ENCODE data around the gene KCNH1. TPM values are rescaled to one million over a fixed set of nuclear protein-coding genes. Genes with fewer than 3 reads are reported as not detected.

Gene KCNH1
- total RNA-seq, 1 donor from 2014 or later: not detected

DNA sequence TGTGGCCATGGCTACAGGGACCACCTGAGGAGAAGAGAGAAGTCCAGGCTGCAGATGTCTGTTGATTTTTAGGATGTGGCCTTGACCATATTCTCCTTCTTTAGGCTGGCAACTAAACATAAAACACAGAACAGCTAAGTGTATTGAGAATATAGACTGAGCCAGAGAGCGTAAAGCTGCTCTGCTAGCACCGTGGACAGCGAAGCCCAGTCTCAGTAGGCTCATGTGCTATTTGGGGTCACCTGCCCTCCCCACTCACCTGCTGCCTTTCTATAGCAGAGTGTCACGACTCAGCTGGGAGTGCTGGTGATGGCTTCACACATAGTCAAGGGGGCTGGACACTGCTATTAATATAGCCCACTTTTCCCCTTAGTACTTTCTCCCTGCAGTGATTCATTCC is 278.5 kb downstream of the KCNH1 start:
- Histone ChIP-seq H3K4me1 (no peaks in the 10 kb centered on the region), H3K27me3 (ENCODE audit: low read depth) (no peaks in the 10 kb centered on the region), H3K9me3 (replicated peaks) (no peaks in the 10 kb centered on the region), H3K27ac (replicated peaks) (no peak overlapping the region), H3K4me3 (no peak overlapping the region), H3K36me3 (no peaks in the 10 kb centered on the region)
- intact Hi-C loops (cut with micrococcal nuclease): no loop called here
- TF ChIP-seq, protein P1, sequence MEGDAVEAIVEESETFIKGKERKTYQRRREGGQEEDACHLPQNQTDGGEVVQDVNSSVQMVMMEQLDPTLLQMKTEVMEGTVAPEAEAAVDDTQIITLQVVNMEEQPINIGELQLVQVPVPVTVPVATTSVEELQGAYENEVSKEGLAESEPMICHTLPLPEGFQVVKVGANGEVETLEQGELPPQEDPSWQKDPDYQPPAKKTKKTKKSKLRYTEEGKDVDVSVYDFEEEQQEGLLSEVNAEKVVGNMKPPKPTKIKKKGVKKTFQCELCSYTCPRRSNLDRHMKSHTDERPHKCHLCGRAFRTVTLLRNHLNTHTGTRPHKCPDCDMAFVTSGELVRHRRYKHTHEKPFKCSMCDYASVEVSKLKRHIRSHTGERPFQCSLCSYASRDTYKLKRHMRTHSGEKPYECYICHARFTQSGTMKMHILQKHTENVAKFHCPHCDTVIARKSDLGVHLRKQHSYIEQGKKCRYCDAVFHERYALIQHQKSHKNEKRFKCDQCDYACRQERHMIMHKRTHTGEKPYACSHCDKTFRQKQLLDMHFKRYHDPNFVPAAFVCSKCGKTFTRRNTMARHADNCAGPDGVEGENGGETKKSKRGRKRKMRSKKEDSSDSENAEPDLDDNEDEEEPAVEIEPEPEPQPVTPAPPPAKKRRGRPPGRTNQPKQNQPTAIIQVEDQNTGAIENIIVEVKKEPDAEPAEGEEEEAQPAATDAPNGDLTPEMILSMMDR (IDR thresholded peaks at IDR 0.05; ENCODE audit: borderline replicate concordance): no peak
- DNase-seq: no peak

GRCh38 chr1:210853276-210853675 is 280.7 kb downstream of the KCNH1 start:
- intact Hi-C loops (cut with micrococcal nuclease): no loop called here
- H3K27me3 ChIP-seq (ENCODE audit: low read depth): no peaks in the 10 kb centered on the region
- TF ChIP-seq, protein P1 (IDR thresholded peaks at IDR 0.05; ENCODE audit: borderline replicate concordance): no peak
- no peak for DNase-seq
- no peaks in the 10 kb centered on the region for H3K36me3 ChIP-seq
- no peaks in the 10 kb centered on the region for H3K4me1 ChIP-seq
- no peak overlapping the region for H3K27ac ChIP-seq (replicated peaks)
- H3K9me3 ChIP-seq (replicated peaks): no peaks in the 10 kb centered on the region
- H3K4me3 ChIP-seq: no peak overlapping the region

- Histone ChIP-seq H3K36me3 (no peaks in the 10 kb centered on the region), H3K4me1 (no peaks in the 10 kb centered on the region), H3K27ac (replicated peaks) (no peak overlapping the region), H3K4me3 (no peak overlapping the region), H3K9me3 (replicated peaks) (peaks cover 2% of the 10 kb centered on the region), H3K27me3 (ENCODE audit: low read depth) (no peaks in the 10 kb centered on the region)
- TF ChIP-seq, protein P1 (IDR thresholded peaks at IDR 0.05; ENCODE audit: borderline replicate concordance): no peak
- intact Hi-C loops (cut with micrococcal nuclease): no loop called here
- DNase-seq: no peak
These were observed 283.4 kb downstream of the KCNH1 start for GRCh38 chr1:210850556-210850955.

- Histone ChIP-seq H3K27ac (replicated peaks) (no peak overlapping the region), H3K27me3 (ENCODE audit: low read depth) (no peaks in the 10 kb centered on the region), H3K9me3 (replicated peaks) (peaks cover 2% of the 10 kb centered on the region), H3K4me1 (no peaks in the 10 kb centered on the region), H3K4me3 (no peak overlapping the region), H3K36me3 (no peaks in the 10 kb centered on the region)
- TF ChIP-seq, protein P1 (IDR thresholded peaks at IDR 0.05; ENCODE audit: borderline replicate concordance): no peak
- no peak for DNase-seq
- intact Hi-C loops (cut with micrococcal nuclease): no loop called here
These were observed 285.5 kb downstream of the KCNH1 start for GRCh38 chr1:210848474-210848873.

- intact Hi-C loops (cut with micrococcal nuclease): no loop called here
- DNase-seq: no peak
- TF ChIP-seq, protein P1 (IDR thresholded peaks at IDR 0.05; ENCODE audit: borderline replicate concordance): no peak
These were observed 291.9 kb downstream of the KCNH1 start for GRCh38 chr1:210841926-210842625.

More at GRCh38 chr1:210841926-210842625, 291.9 kb downstream of the KCNH1 start:
- Histone ChIP-seq H3K36me3 (no peaks in the 10 kb centered on the region), H3K4me1 (peaks cover 3% of the 10 kb centered on the region), H3K27me3 (ENCODE audit: low read depth) (no peaks in the 10 kb centered on the region), H3K9me3 (replicated peaks) (peaks cover 10% of the 10 kb centered on the region), H3K27ac (replicated peaks) (no peak overlapping the region), H3K4me3 (no peak overlapping the region)

Data from left ventricle myocardium inferior (tissue), 1 donor.